Measurements from ENCODE around the gene SEL1L3. TPM values are rescaled to one million over a fixed set of nuclear protein-coding genes. Genes with fewer than 3 reads are reported as not detected.

The SEL1L3 gene
- total RNA-seq, 1 experiment from 2014 or later: 15.7 TPM

GRCh38 chr4:25729564-25729963 lies 133.2 kb downstream of the SEL1L3 start:
- TF ChIP-seq CTCF (IDR thresholded peaks at IDR 0.05; ENCODE audit: insufficient read depth in 1 of 2, low read depth in 1 of 2, low read length in 1 of 2, severe bottlenecking in 1 of 2, unreplicated experiment in 1 of 2): no peak
- Mint-ChIP-seq H3K27me3 (ENCODE audit: insufficient read depth, unreplicated experiment) (no peaks in the 10 kb centered on the region), H3K4me3 (ENCODE audit: unreplicated experiment) (no peak overlapping the region)

GRCh38 chr4:25728886-25729285 lies 133.9 kb downstream of the SEL1L3 start:
- no peaks in the 10 kb centered on the region for H3K27me3 Mint-ChIP-seq (ENCODE audit: insufficient read depth, unreplicated experiment)
- no peak for DNase-seq
- H3K27ac Mint-ChIP-seq (ENCODE audit: unreplicated experiment): no peak overlapping the region
- no peaks in the 10 kb centered on the region for H3K9me3 ChIP-seq
- TF ChIP-seq CTCF (IDR thresholded peaks at IDR 0.05; ENCODE audit: insufficient read depth in 1 of 2, low read depth in 1 of 2, low read length in 1 of 2, severe bottlenecking in 1 of 2, unreplicated experiment in 1 of 2): no peak
- H3K27me3 ChIP-seq (replicated peaks; ENCODE audit: control insufficient read depth, insufficient read depth, low read length): no peaks in the 10 kb centered on the region
- H3K4me3 Mint-ChIP-seq (ENCODE audit: unreplicated experiment): no peak overlapping the region
- H3K4me3 ChIP-seq (ENCODE audit: low read depth, low read length): no peak overlapping the region
- no peaks in the 10 kb centered on the region for H3K4me1 Mint-ChIP-seq (ENCODE audit: low read depth, unreplicated experiment)
- ChIA-PET POLR2A (no interaction called here), CTCF (no interaction called here)
- H3K36me3 ChIP-seq (ENCODE audit: control insufficient read depth, insufficient read depth, low read length): no peaks in the 10 kb centered on the region
- no TSS peak for BruUV-seq (replicated peaks)
- H3K36me3 Mint-ChIP-seq (ENCODE audit: insufficient read depth, unreplicated experiment): no peaks in the 10 kb centered on the region
- H3K4me1 ChIP-seq: no peaks in the 10 kb centered on the region
- intact Hi-C loops (cut with micrococcal nuclease; ENCODE audit: unreplicated experiment): no loop called here
- H3K9me3 Mint-ChIP-seq (ENCODE audit: unreplicated experiment): no peaks in the 10 kb centered on the region

More at GRCh38 chr4:25729564-25729963, 133.2 kb downstream of the SEL1L3 start:
- BruUV-seq (replicated peaks): no TSS peak
- Mint-ChIP-seq H3K4me1 (ENCODE audit: low read depth, unreplicated experiment) (no peaks in the 10 kb centered on the region), H3K36me3 (ENCODE audit: insufficient read depth, unreplicated experiment) (no peaks in the 10 kb centered on the region), H3K9me3 (ENCODE audit: unreplicated experiment) (no peaks in the 10 kb centered on the region), H3K27ac (ENCODE audit: unreplicated experiment) (no peak overlapping the region)
- Histone ChIP-seq H3K4me1 (no peaks in the 10 kb centered on the region), H3K36me3 (ENCODE audit: control insufficient read depth, insufficient read depth, low read length) (no peaks in the 10 kb centered on the region), H3K27me3 (replicated peaks; ENCODE audit: control insufficient read depth, insufficient read depth, low read length) (no peaks in the 10 kb centered on the region), H3K4me3 (ENCODE audit: low read depth, low read length) (no peak overlapping the region), H3K9me3 (no peaks in the 10 kb centered on the region)
- ChIA-PET POLR2A (no interaction called here), CTCF (no interaction called here)
- DNase-seq: no peak
- intact Hi-C loops (cut with micrococcal nuclease; ENCODE audit: unreplicated experiment): no loop called here

- TF ChIP-seq CTCF (IDR thresholded peaks at IDR 0.05; ENCODE audit: insufficient read depth in 1 of 2, low read depth in 1 of 2, low read length in 1 of 2, severe bottlenecking in 1 of 2, unreplicated experiment in 1 of 2): no peak
- no peaks in the 10 kb centered on the region for H3K4me1 Mint-ChIP-seq (ENCODE audit: low read depth, unreplicated experiment)
- no peak overlapping the region for H3K4me3 Mint-ChIP-seq (ENCODE audit: unreplicated experiment)
- no peaks in the 10 kb centered on the region for H3K9me3 ChIP-seq
- POLR2A ChIA-PET: no interaction called here
- intact Hi-C loops (cut with micrococcal nuclease; ENCODE audit: unreplicated experiment): no loop called here
- H3K27me3 ChIP-seq (replicated peaks; ENCODE audit: control insufficient read depth, insufficient read depth, low read length): no peaks in the 10 kb centered on the region
- H3K4me1 ChIP-seq: no peaks in the 10 kb centered on the region; the same call in 1 of the 2 replicates
- no TSS peak for BruUV-seq (replicated peaks)
- no peaks in the 10 kb centered on the region for H3K36me3 ChIP-seq (ENCODE audit: control insufficient read depth, insufficient read depth, low read length)
- no peak overlapping the region for H3K4me3 ChIP-seq (ENCODE audit: low read depth, low read length)
- CTCF ChIA-PET: no interaction called here
- no peaks in the 10 kb centered on the region for H3K36me3 Mint-ChIP-seq (ENCODE audit: insufficient read depth, unreplicated experiment)
- no peak overlapping the region for H3K27ac Mint-ChIP-seq (ENCODE audit: unreplicated experiment)
- no peaks in the 10 kb centered on the region for H3K9me3 Mint-ChIP-seq (ENCODE audit: unreplicated experiment)
- DNase-seq: no peak
- no peaks in the 10 kb centered on the region for H3K27me3 Mint-ChIP-seq (ENCODE audit: insufficient read depth, unreplicated experiment)
These were observed 134.9 kb downstream of the SEL1L3 start for GRCh38 chr4:25727711-25728493.
